Left kidney (tissue), 2 donors: ENCODE measurements around the gene TRMO. TPM values are rescaled to one million over a fixed set of nuclear protein-coding genes. Genes with fewer than 3 reads are reported as not detected.
A peak's percentile ranks its signal among the peaks of the same experiment; 100 is the strongest.

Experiments
- DNase-seq: peaks from one replicate; pipeline ENCODE4 v3.0.0-alpha.2; 2013
- polyA plus RNA-seq: library from polyadenylated mRNA; unstranded; fragments of 120-200 nt; gene quantifications from one replicate; pipeline ENCODE4 v1.2.1, GENCODE V29; 2013; ENCODE audit not compliant: insufficient read length

TRMO gene
- polyA plus RNA-seq, 1 donor: 24.0 TPM

DNA sequence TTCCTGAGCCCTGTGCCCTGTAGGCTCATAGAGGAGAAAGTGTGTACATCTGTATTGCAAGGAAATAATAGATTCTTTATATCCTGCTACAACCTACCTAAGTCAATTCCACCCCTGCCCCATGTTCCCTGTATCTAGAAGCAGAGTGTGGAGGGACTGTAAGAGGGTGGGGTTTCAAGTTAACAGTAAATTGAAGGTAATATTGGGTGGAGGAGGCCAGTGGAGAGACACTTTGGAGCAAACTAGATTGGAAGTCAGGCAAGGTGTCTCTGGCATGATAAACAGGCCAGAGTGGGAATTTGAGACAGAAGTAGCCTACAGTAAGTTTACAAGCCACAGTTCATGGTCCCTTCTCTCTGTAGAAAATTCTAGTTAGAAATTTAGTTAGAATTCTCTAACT is 17.9 kb upstream of the TRMO start:
- no peak for DNase-seq

DNA sequence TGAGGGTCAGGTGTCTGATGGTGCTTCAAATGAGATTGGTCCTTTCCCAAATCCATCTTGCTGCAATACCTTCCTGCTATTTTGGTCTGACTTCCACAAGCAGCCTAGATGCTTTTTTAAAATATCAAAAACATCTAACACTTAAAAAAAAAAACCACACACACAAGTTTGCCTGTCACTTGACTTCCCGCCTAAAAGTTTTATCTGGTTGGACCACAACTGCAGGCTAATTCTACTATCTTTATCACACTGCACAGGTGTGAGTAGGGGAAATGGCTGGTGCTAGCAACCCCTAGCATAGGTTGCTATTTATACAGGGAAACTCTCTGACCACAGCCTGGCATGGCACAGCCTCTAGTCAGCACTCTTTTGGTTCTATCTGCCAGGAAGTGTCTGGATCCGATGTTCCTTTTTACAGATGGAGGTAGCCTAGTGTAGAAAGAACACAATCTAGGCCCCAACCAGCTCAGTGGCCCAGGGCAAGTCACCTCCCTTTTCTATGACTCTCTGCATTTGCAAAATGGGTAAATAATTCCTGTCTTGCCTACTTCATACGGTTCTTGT is 15.9 kb upstream of the TRMO start, which contains the start of gene HEMGN:
Gene HEMGN, minus strand, starts transcription at position 92 of the 564 bp plus-strand sequence. Its CDS starts 36 bp downstream, at position 56.
- no peak for DNase-seq

DNA sequence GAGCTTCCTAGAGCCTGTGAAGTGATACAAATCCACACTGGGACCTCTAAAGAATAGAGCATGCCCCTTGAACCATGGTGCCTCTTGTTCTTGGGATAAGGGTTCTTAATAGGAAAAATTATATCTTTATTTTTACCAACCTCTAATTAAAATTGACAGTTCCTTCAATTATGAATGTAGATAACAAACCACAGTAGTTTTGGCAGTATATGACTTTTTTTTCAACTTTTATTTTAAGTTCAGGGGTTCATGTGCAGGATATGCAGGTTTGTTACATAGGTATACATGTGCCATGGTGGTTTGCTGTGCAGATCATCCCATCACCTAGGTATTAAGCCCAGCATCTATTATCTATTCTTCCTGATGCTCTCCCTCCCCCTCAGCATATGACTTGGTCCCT is 14.7 kb upstream of the TRMO start:
- DNase-seq: no peak

DNA sequence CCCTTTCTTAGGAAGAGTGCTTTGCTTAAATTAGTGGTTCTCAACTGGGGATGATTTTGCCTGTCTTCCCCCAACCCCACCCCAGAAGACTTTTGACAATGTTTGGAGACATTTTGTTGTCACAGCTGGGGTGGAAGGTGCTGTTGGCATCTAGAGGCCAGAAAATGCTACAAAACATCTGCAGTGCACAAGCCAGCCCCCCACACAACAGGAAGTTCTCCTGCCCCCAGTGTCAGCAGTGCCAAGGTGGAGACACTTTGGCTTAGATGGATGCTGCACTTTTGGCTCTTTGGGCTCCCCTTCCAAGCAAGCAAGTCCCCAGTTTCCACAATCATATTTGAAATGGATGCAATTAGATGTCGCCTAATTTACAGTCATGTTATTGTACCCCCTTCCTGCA is 13.0 kb upstream of the TRMO start:
- no peak for DNase-seq

DNA sequence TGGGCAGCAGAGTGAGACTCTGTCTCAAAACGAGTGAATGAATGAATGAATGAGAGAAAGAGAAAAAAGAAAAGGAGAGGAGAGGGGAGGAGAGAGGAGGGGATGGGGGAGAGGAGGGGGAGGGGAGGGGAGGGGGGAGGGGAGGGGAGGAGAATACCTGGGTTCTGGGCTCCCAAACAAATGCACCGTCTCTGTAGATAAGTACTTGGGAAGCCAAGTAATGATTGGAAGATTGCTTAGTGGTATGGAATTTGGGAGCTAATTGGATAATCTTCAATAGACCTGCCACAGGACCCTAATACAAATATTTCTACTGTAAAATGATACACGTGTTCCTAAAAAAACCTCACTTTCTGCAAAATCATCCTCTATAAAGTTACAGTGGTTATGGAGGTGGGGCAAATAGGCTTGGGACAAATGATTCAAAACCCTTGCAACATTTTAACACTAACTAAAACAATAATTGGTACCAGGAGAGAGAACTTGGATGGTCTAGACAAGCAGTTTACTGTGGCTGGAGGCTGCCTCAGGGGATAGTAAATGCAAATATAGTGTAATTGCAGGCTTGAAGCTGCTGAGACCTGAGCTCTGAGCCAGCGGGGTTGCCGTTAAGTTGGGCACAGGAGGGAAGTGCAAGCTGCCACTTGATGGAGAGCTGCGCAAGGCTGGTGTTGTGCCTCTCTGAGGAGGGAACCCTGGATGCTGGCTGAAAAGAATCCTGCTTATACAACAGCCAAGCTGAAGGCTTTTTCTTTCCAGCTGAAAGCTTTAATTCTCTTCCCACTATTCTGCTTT is 12.2 kb upstream of the TRMO start:
- no peak for DNase-seq

DNA sequence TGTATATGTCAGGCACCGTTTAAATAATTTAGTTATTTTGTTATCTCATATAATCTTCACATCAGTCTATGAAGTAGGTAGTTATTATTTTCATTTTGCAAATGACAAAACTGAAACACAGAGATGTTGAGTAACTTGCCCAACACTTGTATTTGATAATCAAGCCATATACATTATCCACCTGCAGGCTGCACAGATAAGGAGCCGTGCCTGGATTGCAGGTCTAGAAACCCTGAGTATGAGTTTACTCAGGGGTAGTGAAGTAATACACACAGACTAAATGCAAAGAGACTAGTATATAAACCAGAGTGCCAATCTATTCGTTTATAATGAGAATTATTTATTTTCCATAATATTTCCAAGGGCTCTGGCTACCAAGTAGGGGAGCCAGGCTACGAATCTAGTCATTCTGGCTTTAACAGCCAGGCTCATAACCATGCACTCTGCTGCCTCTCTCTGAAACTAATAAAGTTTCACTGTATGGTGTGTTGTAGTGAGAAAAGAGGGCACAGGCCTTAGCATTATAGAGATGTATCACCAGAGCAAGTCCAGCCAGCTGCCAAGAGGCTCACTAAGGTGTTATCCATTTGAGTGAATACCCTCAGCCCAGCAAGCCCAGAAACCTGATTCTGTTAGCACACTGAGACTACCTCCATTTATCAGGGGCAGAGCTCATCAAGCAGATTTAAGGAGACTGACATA is 11.1 kb upstream of the TRMO start:
- no peak for DNase-seq

DNA sequence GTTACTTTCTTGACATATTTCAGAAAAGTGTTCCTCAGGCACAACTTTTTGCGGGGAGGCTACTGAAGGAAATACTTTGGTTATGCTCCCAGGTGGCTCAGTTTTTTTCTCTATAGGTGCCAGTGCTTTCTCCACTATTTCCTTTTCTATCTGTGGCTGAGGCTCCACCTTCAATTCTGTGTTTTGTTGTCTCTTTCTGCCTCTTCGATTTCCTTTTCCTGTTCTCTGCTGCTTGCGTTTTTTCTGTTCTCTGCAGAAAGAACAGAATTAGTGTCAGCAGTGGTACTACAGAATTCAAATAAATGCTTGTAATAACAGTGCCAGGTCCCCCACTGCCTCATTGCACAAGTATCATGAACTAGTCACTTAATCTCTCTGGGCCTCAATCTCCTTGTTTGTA is 8.7 kb upstream of the TRMO start:
- DNase-seq: no peak

DNA sequence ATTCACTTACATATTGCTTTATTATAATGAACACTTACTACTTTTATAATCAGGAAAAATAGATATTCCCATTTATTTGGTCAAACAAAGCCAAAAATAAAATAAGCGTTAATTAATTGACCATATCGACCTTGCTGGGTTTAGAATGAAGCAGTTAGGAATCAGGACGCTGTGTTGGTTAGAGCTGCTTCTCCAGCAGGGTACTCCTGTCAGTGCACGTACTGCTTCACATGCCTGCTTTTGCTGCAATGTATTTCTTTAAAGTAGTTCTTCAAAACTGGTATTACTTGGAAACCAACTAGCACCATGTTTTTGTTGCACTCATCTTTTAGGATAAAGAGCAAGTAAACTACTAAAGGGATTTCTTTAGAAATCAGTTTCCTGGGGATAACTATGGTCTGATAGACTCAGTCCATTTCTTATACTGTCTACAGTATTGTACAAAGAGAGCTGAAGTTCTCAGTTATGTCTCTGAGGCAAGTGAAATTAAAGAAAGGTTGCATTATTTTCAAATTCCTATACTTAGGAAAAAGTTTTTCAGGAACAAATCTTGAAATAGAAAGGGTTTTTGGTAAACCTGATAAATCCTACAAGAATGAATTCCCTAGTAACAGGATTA is 6.8 kb upstream of the TRMO start:
- no peak for DNase-seq

DNA sequence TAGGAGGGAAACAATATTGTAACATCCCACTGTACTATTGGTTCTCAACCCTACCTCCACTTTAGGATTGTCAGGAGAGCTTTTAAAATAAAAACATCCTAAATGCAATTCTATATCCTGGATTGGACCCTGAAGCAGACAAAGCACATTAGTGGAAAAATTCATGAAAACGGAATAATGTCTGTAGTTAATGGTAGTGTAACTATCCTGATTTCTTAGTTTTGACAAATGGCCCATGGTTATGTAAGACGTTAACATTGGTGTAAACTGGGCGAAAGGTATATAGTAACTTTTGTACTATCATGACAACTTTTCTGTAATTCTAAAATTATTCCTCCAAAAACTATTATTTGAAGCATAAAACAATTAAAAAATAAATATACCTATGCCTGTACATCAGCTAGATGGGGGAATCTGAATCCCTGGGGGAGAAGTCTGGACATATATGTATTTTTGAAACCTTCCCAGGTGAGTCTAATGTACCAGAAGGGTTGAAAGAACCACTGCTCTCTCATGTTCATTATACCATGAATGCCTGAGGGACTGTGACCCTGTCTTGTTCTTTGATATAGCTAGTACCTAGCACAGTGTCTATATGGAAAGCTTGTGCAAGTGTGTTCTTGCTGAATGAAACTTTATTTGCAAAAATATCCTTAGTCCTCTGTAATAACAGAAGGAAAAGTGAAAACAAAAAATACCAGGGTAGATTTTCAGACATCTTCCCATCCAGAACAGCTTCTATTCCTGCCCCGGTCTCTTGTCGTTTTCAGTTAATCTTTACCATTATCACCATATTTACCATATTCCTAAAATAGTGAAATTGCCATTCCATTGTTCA is 3.4 kb upstream of the TRMO start:
- DNase-seq: no peak

DNA sequence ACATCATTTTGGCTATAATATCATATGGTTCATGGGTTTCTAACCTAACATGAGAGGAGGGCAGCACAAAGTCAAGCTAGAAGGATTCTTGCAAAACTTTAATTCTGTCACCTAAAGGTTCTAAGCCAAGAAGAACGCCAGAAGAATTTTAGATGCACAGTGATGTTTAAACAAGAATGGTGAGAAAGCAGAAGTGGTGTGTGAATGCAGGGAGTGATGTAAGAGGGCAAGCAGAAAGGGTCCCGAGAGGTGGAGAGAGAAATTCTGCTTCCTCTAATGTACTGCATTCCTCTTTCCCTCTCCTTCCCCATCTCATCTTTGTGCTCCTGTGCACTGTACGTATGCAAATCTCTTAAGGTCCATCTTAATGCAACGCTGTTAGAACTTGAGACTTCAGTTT is 2.1 kb upstream of the TRMO start:
- no peak for DNase-seq

DNA sequence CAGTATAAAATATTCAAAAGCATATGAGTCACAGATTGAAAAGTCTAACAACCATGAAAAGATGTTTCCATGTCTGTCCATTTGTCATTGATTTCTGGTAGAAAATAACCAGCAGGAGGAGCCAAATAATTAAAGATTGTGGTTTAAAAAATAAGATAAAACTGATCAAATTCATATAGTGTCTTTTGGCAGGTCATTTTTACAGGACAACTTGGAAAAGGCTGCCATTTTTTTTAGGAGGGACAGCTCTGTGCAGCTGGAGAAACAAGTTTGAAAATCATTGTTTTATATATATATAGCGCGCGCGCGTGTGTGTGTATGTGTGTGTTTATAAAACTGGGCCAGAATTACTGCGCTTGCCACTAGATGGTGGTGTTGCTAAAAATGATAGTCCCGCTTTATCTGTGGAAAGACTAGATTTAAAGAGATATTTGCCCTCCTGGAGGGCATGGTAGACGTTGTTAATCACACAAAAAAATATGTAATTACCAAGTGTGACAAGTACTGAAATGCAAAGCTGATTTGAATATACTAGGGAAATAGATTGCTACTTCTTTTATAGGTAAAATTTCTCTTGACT is 1.3 kb upstream of the TRMO start:
- peak; percentile 86 for DNase-seq

DNA sequence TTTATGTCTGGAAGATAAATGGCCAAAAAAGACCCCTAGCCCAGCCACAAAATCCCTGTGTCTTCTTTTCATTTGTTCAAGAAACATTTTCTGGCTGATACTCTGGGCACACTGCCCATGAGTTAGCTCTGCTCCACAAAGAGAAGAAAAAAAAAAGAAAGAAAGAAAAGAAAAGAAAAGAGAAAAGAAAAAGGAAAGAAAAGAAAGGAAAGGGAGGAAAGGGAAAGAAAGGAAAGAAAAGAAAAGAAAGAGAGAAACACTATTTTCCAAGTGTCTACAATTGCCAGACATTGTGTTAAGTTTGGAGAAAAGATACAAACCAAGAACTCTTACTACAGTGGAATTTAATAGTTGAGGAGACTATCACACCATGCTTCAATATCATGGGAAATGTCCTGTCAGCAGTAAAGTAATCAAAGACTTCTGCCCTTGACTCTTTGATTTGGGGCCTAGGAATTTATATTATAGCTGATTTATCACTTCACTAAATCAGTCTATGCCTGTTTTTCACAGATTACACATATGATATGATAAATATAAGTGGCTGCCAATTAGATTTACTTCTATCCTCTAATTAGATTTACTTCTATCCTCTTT is 3.0 kb downstream of the TRMO start:
- DNase-seq: no peak

DNA sequence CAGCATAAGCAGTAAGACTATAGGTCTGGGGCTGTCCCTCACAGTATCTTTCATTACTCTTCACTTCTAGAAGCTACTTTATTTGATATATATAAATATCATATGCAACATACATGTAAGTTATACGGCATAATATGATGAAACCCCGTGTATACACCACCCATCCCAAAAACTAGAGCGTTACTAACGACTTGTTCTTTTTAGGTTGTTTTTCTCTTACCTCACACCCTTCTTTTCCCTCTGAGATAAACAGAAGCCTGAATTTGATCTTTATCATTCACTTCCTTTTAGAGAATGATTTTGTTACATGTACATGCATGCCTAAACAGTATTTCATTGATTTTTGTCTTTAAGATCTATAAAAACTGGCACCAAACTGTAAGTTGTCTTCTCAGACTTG is 3.7 kb downstream of the TRMO start:
- no peak for DNase-seq

DNA sequence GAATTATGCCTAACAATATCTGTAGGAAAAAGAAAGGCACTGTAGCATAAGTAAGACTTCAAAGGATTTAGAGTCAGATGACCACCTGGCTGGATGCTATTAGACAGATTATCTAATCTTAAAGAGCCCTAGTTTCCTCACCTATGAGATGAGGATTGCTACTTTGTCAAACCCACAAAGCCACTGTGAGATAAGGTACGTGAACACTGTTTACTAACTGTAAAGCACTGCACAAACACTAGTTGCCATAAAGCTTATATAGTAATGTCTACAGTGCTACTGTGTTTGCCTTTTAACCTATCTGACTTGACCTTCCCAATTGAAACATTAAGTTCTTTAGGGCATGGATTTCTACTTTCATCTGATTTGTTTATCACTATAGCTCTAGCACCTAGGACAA is 10.3 kb downstream of the TRMO start:
- no peak for DNase-seq

DNA sequence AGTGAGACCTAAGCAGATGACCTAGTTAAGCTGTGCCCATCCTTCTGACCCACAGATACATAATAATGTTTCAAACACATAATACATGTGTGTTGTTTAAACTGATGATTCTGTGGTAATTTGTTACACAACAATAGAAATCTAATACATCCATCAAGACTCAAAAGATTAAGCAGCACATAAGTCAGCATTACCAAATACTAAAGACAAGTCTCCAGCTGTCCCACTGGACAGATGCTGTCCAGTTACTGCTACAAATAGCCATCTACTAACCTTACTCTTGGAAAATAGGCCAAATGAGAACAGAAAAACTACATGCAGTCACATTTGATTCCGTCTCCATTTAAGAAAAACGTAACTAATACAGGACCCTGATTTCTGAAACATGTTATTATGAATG is 10.8 kb downstream of the TRMO start:
- DNase-seq: no peak

DNA sequence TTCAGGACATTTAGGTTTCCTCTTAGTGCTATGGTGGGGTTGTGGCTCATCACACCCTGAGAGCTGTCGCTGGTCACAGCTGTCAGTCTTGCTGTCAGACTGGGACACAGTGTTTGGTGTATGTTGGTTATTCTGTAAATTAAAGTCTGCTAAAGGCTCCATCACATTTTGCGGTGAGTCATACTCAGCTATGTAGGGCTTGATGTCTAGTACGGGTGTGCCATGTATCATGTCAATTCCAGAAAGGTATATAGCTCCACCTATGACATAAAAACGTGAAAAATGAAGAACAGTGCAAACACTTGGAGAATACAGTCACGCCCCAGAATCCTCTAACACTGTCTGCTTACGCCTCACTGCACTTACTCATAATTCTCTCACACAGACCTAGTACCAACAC is 11.9 kb downstream of the TRMO start:
- DNase-seq: no peak

DNA sequence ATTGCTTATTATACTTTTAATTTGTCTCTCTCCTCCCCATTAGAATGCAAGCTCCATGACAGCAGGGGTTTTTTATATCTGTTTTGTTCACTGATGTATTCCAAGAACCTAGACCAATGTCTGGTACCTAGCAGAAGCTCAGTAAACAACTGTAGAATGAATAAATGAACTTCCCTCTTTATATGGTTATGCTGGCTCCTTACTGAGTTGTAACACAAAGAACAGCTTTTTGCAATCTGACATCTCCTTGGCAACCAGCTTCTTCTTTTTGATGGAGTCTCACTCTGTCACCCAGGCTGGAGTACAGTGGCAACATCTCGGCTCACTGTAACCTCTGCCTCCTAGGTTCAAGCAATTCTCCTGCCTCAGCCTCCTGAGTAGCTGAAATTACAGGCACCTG is 13.6 kb downstream of the TRMO start:
- no peak for DNase-seq

DNA sequence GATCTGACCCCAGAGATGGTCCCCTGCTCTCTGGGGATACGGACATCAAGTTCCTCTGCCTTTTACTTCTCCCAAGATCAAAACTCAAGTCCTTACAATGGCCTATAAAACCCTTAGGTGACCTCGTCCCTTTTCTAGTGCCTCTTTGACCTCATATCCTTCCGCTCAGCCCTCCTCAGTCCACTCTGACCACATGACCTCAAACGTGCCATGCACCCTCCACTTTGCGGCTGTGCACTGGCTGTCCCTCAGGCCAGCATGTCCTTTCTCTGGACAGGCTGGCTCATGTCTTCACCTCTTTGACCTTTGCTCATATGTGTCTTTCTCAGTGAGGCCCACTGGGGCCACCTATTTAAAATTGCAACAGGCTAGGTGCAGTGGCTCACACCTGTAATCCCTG is 14.7 kb downstream of the TRMO start:
- no peak for DNase-seq

DNA sequence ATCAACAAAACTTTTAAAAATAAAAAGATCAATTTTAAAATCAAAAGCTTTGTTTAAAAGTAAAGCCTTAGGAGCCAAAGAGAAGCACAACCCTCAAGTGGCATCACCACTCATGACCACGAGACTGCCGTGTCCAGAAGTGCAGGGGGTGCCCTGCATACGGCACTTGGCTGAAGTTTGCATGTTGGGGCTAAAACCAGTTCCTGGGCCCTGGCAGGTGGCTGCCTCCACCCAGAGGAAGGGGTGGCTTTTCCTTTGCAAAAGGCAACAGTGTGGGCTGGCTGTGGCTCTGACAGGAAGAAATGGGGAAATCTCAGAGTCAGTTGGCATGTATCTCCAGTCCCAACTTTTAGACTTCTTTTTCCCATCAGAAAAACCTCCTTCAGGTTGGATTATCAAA is 15.3 kb downstream of the TRMO start:
- DNase-seq: no peak

DNA sequence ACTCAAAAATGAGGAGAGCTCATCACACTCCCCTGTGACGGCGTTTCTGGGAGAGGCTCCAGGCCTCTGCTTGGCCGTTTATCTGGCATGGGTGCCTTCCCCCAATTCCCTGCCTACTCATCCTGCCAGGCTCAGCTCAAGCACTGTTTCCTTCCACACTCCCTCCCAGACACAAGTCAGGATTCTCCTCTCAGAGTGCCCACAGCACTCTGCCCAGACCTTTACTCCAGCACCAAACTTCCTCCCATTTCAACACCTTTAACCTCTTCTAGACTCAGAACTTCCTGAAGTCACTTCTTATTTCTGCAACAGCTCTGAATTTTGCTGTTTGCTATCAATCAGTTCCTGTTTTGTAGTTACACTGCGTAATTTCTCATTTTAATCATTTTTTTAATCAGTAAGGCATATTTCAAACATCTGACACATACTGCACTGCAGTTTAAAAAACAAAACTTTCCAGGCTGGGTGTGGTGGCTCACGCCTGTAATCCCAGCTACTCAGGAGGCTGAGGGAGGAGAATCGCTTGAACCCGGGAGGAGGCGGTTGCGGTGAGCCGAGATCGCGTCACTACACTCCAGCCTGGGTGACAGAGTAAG is 16.0 kb downstream of the TRMO start:
- no peak for DNase-seq

DNA sequence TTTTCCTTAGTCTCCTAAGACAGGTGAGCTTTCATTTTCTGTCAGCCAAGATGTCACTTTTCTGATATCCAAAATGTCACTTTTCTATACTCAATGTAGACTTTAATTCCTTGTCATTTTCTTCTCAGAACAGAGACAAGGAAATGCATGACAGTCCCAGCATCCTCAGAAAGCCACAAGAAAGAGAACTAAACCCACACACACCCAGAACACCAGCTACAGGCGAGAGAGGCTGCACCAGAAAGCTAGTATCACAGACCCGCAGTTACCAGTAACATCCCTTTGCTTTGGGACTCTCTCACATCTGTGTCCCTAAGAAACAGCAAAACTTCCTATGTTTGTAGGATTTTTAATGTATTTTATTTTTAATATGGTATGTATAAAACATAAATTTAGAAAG is 17.1 kb downstream of the TRMO start:
- DNase-seq: no peak
